Left ventricle myocardium inferior (tissue), 1 donor: ENCODE measurements around the gene MED6. TPM values are rescaled to one million over a fixed set of nuclear protein-coding genes. Genes with fewer than 3 reads are reported as not detected.

Experiments
- DNase-seq: peaks from one replicate; pipeline ENCODE4 v3.0.0-alpha.2; 2020
- H3K27ac ChIP-seq: fragments of 200-600 bp; replicated peaks from 2 replicates; pipeline ENCODE4 v1.8.0; 2021
- H3K27me3 ChIP-seq: fragments of 200-600 bp; 2 replicates; pipeline ENCODE4 v1.8.0; 2021; ENCODE audit warnings: low read depth
- H3K36me3 ChIP-seq: fragments of 200-600 bp; 2 replicates; pipeline ENCODE4 v1.8.0; 2021
- H3K4me1 ChIP-seq: fragments of 200-600 bp; 2 replicates; pipeline ENCODE4 v1.8.0; 2021
- H3K4me3 ChIP-seq: fragments of 200-600 bp; 2 replicates; pipeline ENCODE4 v1.8.0; 2021; ENCODE audit warnings: mild to moderate bottlenecking, moderate library complexity
- H3K9me3 ChIP-seq: fragments of 200-600 bp; replicated peaks from 2 replicates; pipeline ENCODE4 v1.8.0; 2021
- intact Hi-C: fragments of 100-400 bp; cut with micrococcal nuclease; formaldehyde crosslinking; loops from one replicate; pipeline ENCODE4 v1.11.0; 2022
- total RNA-seq: library from RNA; stranded (reverse); fragmentation: NEBNext Ultra II Directional; extraction: Animal tissue kit (Norgen Biotek cat#: 25700); gene quantifications from one replicate; pipeline ENCODE4 v1.2.1, GENCODE V29; 2021
- TF ChIP-seq, protein P1 (sequence below): fragments of 200-600 bp; IDR thresholded peaks from 2 replicates; pipeline ENCODE4 v1.8.0; 2021; ENCODE audit warnings: antibody characterized with exemption, mild to moderate bottlenecking, borderline replicate concordance
- donor health status: DM: no; HTN: yes; CAD: no; lungs with severe emphysema.

The MED6 gene
- total RNA-seq, 1 donor from 2014 or later, result 19.4 TPM

DNA sequence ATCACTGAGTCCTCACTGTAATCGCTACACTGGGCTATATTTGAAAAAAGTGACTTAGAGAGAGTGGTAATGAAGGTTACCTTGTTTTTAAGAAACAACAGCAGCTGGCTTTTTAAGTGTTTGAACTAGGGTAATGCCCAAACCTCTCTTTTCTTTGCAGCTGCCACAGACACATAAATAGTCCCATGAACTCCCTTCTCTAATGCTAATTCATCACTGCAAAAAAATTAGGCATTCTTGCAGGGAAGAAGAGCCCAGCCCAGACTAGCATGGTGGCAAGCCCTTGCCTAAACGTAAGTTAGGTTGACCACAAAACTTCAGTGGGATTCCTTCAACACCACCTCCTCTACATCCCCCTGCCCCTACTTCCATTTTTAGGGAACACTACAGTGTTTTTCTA lies 17.9 kb upstream of the MED6 start:
- no peak overlapping the region for H3K27ac ChIP-seq
- H3K4me3 ChIP-seq, result no peak overlapping the region
- TF ChIP-seq, protein P1, sequence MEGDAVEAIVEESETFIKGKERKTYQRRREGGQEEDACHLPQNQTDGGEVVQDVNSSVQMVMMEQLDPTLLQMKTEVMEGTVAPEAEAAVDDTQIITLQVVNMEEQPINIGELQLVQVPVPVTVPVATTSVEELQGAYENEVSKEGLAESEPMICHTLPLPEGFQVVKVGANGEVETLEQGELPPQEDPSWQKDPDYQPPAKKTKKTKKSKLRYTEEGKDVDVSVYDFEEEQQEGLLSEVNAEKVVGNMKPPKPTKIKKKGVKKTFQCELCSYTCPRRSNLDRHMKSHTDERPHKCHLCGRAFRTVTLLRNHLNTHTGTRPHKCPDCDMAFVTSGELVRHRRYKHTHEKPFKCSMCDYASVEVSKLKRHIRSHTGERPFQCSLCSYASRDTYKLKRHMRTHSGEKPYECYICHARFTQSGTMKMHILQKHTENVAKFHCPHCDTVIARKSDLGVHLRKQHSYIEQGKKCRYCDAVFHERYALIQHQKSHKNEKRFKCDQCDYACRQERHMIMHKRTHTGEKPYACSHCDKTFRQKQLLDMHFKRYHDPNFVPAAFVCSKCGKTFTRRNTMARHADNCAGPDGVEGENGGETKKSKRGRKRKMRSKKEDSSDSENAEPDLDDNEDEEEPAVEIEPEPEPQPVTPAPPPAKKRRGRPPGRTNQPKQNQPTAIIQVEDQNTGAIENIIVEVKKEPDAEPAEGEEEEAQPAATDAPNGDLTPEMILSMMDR, result no peak
- no peaks in the 10 kb centered on the region for H3K4me1 ChIP-seq
- DNase-seq, result no peak
- no peaks in the 10 kb centered on the region for H3K36me3 ChIP-seq
- H3K9me3 ChIP-seq, result peaks cover 7% of the 10 kb centered on the region
- peaks cover 19% of the 10 kb centered on the region for H3K27me3 ChIP-seq
- intact Hi-C loops, result no loop called here

DNA sequence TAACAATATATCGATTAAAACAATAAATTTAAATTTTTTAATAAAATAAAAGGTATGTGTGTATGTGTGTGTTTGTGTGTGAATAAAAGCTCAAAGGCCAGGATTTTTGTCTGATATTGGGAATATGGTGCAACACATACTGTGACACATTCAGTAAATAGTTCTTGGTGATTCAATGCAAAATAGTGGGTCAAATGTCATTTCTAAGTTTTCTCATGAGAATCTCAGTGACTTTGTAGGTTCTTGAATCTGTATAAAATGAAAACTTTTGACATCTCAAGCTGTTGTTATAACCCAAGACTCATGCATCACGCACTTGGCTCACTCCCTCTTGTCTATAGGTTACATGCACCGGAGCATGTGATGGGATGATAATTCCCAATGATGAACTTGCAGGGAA lies 16.2 kb upstream of the MED6 start:
- Histone ChIP-seq H3K4me1 (no peaks in the 10 kb centered on the region), H3K36me3 (no peaks in the 10 kb centered on the region), H3K9me3 (no peaks in the 10 kb centered on the region), H3K27me3 (peaks cover 31% of the 10 kb centered on the region), H3K27ac (no peak overlapping the region), H3K4me3 (no peak overlapping the region)
- no peak for DNase-seq
- intact Hi-C loops, result no loop called here
- TF ChIP-seq, protein P1, result no peak

DNA sequence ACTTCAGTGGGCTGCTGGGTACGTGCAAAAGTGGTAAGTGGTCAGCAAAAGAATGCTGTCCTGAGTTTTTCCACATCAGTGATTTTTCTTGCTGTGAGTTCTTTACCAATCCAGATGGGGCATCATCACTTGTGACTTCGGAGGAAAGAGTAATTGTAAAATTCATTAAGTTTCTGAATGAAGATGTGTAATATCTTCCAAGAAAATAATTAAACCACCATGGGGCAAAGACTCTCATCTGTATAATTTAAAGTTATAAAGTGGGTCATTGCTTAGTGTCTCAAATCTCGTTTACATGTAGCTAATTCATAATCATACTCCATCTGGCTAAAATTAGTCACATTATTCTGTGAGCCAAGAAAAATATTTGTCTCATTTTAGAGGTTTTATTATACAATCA lies 10.8 kb upstream of the MED6 start:
- DNase-seq, result no peak
- no peak overlapping the region for H3K27ac ChIP-seq
- no peaks in the 10 kb centered on the region for H3K4me1 ChIP-seq
- H3K27me3 ChIP-seq, result peaks cover 80% of the 10 kb centered on the region
- H3K36me3 ChIP-seq, result no peaks in the 10 kb centered on the region
- TF ChIP-seq, protein P1, result no peak
- H3K9me3 ChIP-seq, result no peaks in the 10 kb centered on the region
- intact Hi-C loops, result no loop called here
- H3K4me3 ChIP-seq, result no peak overlapping the region

DNA sequence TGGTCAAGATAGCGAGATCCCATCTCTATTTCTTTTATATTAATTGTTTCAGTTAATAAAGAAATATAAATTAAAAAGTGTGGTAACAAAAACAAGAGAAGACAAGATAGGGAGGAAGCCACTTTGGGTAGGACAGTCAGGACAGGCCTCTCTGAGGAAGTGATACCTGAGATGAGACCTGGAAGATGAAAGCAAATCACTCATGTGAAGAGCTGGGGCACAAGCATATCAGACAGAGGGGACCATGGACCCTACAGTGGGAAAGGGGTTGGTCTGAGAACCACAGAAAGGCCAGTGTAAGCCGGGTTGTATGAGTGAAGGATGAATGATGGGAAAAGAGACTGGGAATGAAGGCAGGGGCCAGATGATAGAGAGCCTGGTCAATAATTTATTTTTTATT lies 1.8 kb upstream of the MED6 start:
- H3K27ac ChIP-seq, result no peak overlapping the region
- H3K27me3 ChIP-seq, result peaks cover 19% of the 10 kb centered on the region
- TF ChIP-seq, protein P1, result no peak
- H3K4me1 ChIP-seq, result peaks cover 31% of the 10 kb centered on the region
- H3K4me3 ChIP-seq, result no peak overlapping the region
- intact Hi-C loops, result no loop called here
- no peak for DNase-seq
- no peaks in the 10 kb centered on the region for H3K9me3 ChIP-seq
- no peaks in the 10 kb centered on the region for H3K36me3 ChIP-seq

DNA sequence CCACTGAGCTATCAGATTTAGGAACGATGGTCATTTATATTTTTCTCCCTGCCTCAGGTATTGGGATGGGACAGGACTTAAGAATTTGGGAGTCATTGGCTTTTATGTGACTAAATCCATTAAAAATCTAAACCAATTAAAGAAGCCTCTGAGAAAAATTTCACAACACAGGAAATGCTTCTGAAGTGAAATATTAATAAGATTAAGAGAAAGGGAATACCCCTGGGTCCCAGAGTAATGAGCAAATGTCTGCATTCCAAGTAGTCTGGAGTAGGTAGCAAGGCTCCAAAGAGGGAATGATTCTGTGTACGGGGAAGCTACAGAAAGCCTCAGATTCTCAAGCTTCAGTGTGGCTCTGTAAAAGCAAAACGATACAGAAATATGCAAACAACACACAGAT lies 707 bp upstream of the MED6 start:
- TF ChIP-seq, protein P1, result no peak

DNA sequence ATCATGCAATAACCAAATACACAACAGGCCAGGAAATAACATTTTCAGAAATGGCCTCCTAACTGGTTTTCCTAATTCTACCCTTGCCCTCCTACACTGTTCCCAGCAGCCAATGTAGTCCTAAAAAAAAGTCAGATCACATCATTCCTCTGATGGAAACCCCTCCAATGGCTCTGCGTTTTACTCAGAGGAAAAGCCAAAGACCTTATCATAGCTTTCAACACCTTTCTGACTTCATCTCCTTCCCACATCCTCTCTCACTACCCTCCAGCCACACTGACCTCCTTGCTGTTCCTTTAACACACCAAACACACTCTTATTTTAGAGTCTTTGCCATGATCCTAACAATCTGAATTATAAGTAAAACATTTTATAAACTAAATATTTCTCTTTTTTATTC lies 1.1 kb downstream of the MED6 start:
- Histone ChIP-seq H3K9me3 (no peaks in the 10 kb centered on the region), H3K4me1 (peaks cover 49% of the 10 kb centered on the region), H3K27ac (no peak overlapping the region), H3K4me3 (peak overlapping the region; percentile 76), H3K36me3 (peaks cover 24% of the 10 kb centered on the region), H3K27me3 (no peaks in the 10 kb centered on the region)
- intact Hi-C loops, result no loop called here
- no peak for DNase-seq
- TF ChIP-seq, protein P1, result no peak

More for the DNA sequence above, 707 bp upstream of the MED6 start:
- DNase-seq, result no peak
- Histone ChIP-seq H3K4me1 (peaks cover 34% of the 10 kb centered on the region), H3K27ac (peak overlapping the region; percentile 71), H3K27me3 (peaks cover 10% of the 10 kb centered on the region), H3K36me3 (peaks cover 6% of the 10 kb centered on the region), H3K4me3 (peak overlapping the region; percentile 76), H3K9me3 (no peaks in the 10 kb centered on the region)
- intact Hi-C loops, result no loop called here
